Measurements from ENCODE around the gene NTM. TPM values are rescaled to one million over a fixed set of nuclear protein-coding genes. Genes with fewer than 3 reads are reported as not detected.

NTM gene
- total RNA-seq, 4 donors from 2014 or later = 0.78 to 1.1 (median 0.88) TPM; not detected in 1

DNA sequence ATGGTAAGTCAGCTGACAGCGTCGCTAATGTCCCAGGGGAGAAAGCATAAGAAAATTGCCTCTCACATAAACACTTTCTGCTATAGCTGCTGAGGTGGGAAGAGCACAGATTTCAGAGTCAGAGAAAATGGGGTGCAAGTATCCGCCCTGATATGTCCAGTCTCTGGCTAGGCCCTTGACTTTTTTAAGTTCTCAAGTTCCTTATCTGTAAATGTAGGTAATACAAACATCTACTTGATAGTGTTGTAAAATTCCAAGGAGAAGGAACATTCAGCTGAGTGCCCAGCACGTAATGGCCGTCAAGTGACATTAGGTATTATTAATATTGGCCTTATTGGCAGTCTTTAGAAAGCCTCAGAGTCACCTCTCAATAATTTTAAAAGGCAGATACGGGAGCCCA, 143.6 kb downstream of the NTM start:
- Histone ChIP-seq H3K36me3 (no peaks in the 10 kb centered on the region), H3K9me3 (no peaks in the 10 kb centered on the region), H3K27me3 (no peaks in the 10 kb centered on the region), H3K4me1 (no peaks in the 10 kb centered on the region), H3K27ac (no peak overlapping the region), H3K4me3 (replicated peaks in 1 of 3) (no peak overlapping the region)
- intact Hi-C loops (cut with DNase I) = loop anchor here (10.0 kb wide), 1 partner anchor 449 kb away; no protein-coding TSS in a partner anchor
- TF ChIP-seq, protein P1, sequence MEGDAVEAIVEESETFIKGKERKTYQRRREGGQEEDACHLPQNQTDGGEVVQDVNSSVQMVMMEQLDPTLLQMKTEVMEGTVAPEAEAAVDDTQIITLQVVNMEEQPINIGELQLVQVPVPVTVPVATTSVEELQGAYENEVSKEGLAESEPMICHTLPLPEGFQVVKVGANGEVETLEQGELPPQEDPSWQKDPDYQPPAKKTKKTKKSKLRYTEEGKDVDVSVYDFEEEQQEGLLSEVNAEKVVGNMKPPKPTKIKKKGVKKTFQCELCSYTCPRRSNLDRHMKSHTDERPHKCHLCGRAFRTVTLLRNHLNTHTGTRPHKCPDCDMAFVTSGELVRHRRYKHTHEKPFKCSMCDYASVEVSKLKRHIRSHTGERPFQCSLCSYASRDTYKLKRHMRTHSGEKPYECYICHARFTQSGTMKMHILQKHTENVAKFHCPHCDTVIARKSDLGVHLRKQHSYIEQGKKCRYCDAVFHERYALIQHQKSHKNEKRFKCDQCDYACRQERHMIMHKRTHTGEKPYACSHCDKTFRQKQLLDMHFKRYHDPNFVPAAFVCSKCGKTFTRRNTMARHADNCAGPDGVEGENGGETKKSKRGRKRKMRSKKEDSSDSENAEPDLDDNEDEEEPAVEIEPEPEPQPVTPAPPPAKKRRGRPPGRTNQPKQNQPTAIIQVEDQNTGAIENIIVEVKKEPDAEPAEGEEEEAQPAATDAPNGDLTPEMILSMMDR (IDR thresholded peaks at IDR 0.05) = no peak
- TF ChIP-seq POLR2A (IDR thresholded peaks at IDR 0.05) = no peak
- WGBS, 2 donors = 76 to 83% methylated on average over 6 of the region's 6 CpGs
- DNase-seq = no peak

DNA sequence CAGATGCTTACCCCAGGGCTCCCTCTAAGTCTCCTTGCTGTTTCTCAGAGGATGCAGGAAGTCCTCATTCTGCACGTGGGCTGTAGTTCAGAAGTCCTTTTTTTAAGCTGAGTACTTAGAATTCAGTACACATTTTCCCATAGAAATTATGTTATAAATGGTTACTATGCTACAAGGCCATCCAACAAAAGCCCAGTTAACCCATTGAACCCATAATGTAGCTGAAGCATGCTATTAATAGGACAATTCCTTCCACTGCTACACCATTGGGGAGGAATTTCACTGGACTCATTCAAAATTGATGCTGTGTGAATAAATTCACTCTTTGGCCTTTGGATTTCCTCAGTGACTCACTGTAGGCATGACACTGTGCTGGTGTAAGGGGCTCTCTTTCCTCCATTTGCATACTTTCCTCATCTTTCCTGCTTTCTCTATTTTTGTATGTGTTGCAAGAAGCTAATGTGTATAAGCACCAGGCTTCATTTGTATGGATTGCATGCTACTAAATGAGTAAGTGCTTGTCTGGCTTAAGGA, 148.0 kb downstream of the NTM start:
- Histone ChIP-seq H3K36me3 (no peaks in the 10 kb centered on the region), H3K27me3 (no peaks in the 10 kb centered on the region), H3K9me3 (no peaks in the 10 kb centered on the region), H3K4me1 (no peaks in the 10 kb centered on the region), H3K27ac (no peak overlapping the region), H3K4me3 (replicated peaks in 1 of 3) (no peak overlapping the region)
- TF ChIP-seq, protein P1 (IDR thresholded peaks at IDR 0.05) = no peak
- no peak for TF ChIP-seq POLR2A (IDR thresholded peaks at IDR 0.05)
- WGBS, 2 donors = 44 to 60% methylated on average over 1 of the region's 1 CpG
- intact Hi-C loops (cut with DNase I) = loop anchor here (10.0 kb wide), 1 partner anchor 454 kb away; no protein-coding TSS in a partner anchor
- no peak for DNase-seq

DNA sequence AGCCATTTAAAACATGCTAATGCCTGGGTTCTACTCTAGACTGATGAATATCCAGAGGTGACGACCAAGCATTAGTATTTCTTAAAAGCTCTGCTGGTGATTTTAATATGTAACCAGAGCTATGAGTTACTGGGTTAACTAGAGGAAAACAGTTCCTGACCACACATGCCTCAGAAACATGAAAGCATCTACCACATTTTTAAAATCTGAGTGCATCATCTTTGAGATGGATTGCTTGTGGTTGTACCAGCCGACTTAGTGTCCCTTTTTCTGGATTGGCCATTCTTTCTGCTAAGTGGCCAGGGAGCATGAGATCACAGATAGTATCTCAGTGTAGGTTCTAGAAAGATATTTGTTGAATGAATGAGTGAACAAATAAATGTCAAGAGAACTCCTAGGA, 152.4 kb downstream of the NTM start:
- no peaks in the 10 kb centered on the region for H3K36me3 ChIP-seq
- H3K9me3 ChIP-seq = no peaks in the 10 kb centered on the region
- TF ChIP-seq POLR2A (IDR thresholded peaks at IDR 0.05) = no peak
- TF ChIP-seq, protein P1 (IDR thresholded peaks at IDR 0.05) = no peak
- DNase-seq = no peak
- H3K4me1 ChIP-seq = no peaks in the 10 kb centered on the region
- intact Hi-C loops (cut with DNase I) = no loop called here
- H3K27ac ChIP-seq = no peak overlapping the region
- no peak overlapping the region for H3K4me3 ChIP-seq (replicated peaks in 1 of 3)
- no peaks in the 10 kb centered on the region for H3K27me3 ChIP-seq
- WGBS, 2 donors = 42 to 65% methylated on average over 2 of the region's 2 CpGs

DNA sequence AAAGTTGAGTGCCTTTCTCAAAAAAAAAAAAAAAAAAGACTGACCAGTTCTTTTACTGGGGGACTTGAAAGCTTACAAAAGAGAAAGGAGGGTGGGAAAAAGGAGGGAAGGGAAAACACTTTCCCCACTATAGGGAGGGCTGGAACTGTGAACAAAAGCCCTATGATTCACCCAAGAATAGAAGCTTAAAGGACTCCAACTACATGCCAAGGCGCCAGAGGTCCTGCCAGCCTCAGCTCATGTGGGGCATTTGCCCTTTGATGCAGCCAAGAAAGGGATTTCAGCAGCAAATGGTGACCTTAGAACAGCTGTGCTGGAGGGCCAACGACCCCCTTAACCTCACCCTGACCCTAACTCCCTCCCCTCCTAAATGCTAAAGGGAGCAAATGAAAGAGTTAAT, 160.0 kb downstream of the NTM start:
- WGBS, 2 donors = 56 to 70% methylated on average over 2 of the region's 2 CpGs
- no peak for TF ChIP-seq POLR2A (IDR thresholded peaks at IDR 0.05)
- TF ChIP-seq, protein P1 (IDR thresholded peaks at IDR 0.05) = no peak
- intact Hi-C loops (cut with DNase I) = no loop called here

DNA sequence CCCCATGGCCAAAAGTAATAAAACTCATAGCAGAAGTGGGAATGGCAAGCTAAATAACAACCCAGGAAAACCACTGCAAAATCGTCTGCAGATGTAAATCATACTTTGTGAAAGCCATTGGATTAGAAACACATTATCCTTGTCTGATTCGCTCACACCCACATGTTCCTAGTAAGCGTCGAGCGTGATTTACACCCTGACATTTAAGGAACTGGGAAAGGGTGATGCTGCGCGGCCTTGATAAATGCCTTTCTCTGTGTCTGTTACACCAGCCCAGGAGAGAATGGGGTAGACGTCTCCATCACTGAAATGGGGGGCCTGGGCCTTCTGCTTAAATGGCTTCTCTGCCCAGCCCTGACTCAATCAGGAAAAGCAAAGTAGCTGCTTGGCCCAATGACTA, 162.7 kb downstream of the NTM start:
- intact Hi-C loops (cut with DNase I) = no loop called here
- H3K36me3 ChIP-seq = no peaks in the 10 kb centered on the region
- no peaks in the 10 kb centered on the region for H3K27me3 ChIP-seq
- H3K27ac ChIP-seq = no peak overlapping the region
- H3K4me1 ChIP-seq = no peaks in the 10 kb centered on the region
- no peak for DNase-seq
- H3K9me3 ChIP-seq = no peaks in the 10 kb centered on the region
- no peak overlapping the region for H3K4me3 ChIP-seq (replicated peaks in 1 of 3)
- TF ChIP-seq POLR2A (IDR thresholded peaks at IDR 0.05) = no peak
- TF ChIP-seq, protein P1 (IDR thresholded peaks at IDR 0.05) = no peak
- 87 to 92% methylated on average over 8 of the region's 8 CpGs for WGBS, 2 donors

More for the DNA sequence above, 160.0 kb downstream of the NTM start:
- Histone ChIP-seq H3K36me3 (no peaks in the 10 kb centered on the region), H3K4me1 (no peaks in the 10 kb centered on the region), H3K27me3 (no peaks in the 10 kb centered on the region), H3K4me3 (replicated peaks in 1 of 3) (no peak overlapping the region), H3K27ac (no peak overlapping the region), H3K9me3 (no peaks in the 10 kb centered on the region)
- DNase-seq = no peak
